Parathyroid adenoma (tissue), 2 donors: Measurements from ENCODE around the gene C1QTNF6.

Experiments
- H2AFZ ChIP-seq: fragments of 300-600 bp; sonication (generic); one replicate; pipeline ENCODE4 v1.7.0; 2017; ENCODE audit warnings: antibody characterized with exemption, mild to moderate bottlenecking
- H3K27ac ChIP-seq: fragments of 300-600 bp; sonication (generic); one replicate; pipeline ENCODE4 v1.7.0; 2017
- H3K27me3 ChIP-seq: fragments of 300-600 bp; sonication (generic); one replicate; pipeline ENCODE4 v1.7.0; 2017; ENCODE audit warnings: low read length; ENCODE audit not compliant: control insufficient read depth, insufficient read depth
- H3K36me3 ChIP-seq: fragments of 300-600 bp; sonication (generic); one replicate; pipeline ENCODE4 v1.7.0; 2017; ENCODE audit warnings: low read length; ENCODE audit not compliant: control insufficient read depth, insufficient read depth
- H3K4me1 ChIP-seq: fragments of 300-600 bp; sonication (generic); one replicate; pipeline ENCODE4 v1.7.0; 2017; ENCODE audit warnings: control low read depth
- H3K4me2 ChIP-seq: fragments of 300-600 bp; sonication (generic); one replicate; pipeline ENCODE4 v1.7.0; 2017; ENCODE audit warnings: low read length
- H3K4me3 ChIP-seq: fragments of 300-600 bp; sonication (generic); one replicate; pipeline ENCODE4 v1.7.0; 2017; ENCODE audit warnings: low read depth, low read length
- H3K79me2 ChIP-seq: fragments of 300-600 bp; sonication (generic); one replicate; pipeline ENCODE4 v1.7.0; 2017; ENCODE audit warnings: control low read depth
- H3K9ac ChIP-seq: fragments of 300-600 bp; sonication (generic); one replicate; pipeline ENCODE4 v1.7.0; 2017; ENCODE audit warnings: mild to moderate bottlenecking
- H3K9me3 ChIP-seq: fragments of 300-600 bp; sonication (generic); one replicate; pipeline ENCODE4 v1.7.0; 2017; ENCODE audit warnings: low read length; ENCODE audit not compliant: control insufficient read depth
- TF ChIP-seq, protein P1 (sequence below): fragments of 300-600 bp; sonication (generic); IDR thresholded peaks from one replicate; pipeline ENCODE4 v1.7.0; 2017; ENCODE audit warnings: antibody characterized with exemption, mild to moderate bottlenecking
- donor health status: primary hyperparathyroidism.

The C1QTNF6 gene

DNA sequence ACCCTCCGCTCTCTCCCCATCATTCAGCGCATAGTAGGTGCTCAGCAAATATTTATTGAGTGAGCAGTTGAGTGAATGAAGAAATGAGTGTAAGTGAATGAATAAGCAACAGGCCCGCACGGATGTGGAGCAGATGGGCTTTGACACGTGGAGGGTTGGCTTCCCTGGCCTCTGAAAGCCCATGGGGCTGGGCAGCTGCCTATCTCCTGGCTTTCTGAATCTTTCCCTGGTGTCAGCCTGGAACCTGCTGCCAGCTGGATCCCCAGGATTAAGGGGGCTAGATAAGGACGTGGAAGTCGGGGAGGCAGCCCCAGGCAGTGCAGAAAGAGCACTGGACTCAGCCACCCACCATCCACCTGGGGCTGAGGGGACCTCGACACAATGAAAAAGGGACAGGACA, 50.9 kb downstream of the C1QTNF6 start:
- Histone ChIP-seq H3K27me3 (no peaks in the 10 kb centered on the region), H3K4me1 (no peaks in the 10 kb centered on the region), H3K36me3 (no peaks in the 10 kb centered on the region), H3K4me3 (no peak overlapping the region), H3K4me2 (no peak overlapping the region), H2AFZ (no peak overlapping the region), H3K9ac (no peak overlapping the region), H3K27ac (no peak overlapping the region), H3K79me2 (no peaks in the 10 kb centered on the region), H3K9me3 (no peaks in the 10 kb centered on the region)
- TF ChIP-seq, protein P1, sequence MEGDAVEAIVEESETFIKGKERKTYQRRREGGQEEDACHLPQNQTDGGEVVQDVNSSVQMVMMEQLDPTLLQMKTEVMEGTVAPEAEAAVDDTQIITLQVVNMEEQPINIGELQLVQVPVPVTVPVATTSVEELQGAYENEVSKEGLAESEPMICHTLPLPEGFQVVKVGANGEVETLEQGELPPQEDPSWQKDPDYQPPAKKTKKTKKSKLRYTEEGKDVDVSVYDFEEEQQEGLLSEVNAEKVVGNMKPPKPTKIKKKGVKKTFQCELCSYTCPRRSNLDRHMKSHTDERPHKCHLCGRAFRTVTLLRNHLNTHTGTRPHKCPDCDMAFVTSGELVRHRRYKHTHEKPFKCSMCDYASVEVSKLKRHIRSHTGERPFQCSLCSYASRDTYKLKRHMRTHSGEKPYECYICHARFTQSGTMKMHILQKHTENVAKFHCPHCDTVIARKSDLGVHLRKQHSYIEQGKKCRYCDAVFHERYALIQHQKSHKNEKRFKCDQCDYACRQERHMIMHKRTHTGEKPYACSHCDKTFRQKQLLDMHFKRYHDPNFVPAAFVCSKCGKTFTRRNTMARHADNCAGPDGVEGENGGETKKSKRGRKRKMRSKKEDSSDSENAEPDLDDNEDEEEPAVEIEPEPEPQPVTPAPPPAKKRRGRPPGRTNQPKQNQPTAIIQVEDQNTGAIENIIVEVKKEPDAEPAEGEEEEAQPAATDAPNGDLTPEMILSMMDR = no peak

DNA sequence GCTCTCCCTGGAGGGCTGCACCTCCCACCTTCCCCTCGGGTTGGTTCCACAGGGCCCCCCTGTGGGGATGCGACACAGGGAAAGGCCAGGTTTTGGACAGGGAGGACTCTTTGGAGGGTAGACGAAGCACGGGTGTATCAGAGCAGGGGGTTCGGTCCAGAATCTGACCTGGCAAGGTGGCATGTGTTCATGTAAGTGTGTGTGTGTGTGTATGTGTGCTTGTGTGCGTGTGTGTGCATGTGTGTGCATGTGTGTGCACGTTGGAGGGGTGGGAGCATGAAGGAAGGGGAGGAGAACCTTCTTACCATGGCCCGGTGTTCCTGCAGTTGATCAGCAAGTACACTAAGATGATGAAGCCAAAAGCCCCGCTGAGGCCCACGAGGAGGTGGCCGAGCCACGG, 53.0 kb downstream of the C1QTNF6 start:
- Histone ChIP-seq H3K27me3 (no peaks in the 10 kb centered on the region), H3K36me3 (no peaks in the 10 kb centered on the region), H2AFZ (no peak overlapping the region), H3K9ac (no peak overlapping the region), H3K4me2 (no peak overlapping the region), H3K9me3 (no peaks in the 10 kb centered on the region), H3K4me3 (no peak overlapping the region), H3K27ac (no peak overlapping the region), H3K4me1 (no peaks in the 10 kb centered on the region), H3K79me2 (no peaks in the 10 kb centered on the region)
- TF ChIP-seq, protein P1 = no peak

DNA sequence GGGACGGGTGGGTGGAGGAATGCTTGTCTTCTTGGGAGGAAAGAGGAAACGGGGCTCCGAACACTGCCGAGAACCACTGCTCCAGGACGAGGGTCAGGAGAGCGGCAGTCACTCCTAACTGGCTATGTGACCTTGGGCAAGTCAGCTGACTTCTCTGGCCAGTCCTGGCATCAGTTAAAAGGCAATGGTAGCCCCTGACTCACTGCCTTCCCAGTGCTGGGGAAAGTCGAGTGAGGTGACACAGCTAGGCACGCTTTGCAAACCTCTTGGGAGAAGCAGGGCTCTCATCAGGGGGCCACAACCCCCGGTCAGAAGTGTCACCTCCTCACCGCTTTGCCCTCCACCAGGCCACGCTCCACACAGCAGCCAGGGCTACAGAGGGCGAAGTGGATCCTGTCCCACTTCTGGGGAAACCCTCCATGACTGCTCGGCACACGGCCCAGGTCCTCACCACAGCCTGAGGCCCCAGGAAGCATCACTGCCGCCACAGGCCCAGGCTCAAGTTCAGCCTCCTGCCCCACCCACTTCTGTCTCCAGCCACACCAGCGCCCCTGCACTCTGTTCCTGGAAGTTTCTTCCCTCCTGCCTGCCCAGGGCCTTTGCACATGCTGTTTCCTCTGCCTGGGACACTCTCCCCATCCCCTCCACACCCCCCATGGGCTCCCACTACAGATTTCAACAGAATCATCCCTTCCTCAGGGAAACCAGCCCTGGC, 54.6 kb downstream of the C1QTNF6 start:
- Histone ChIP-seq H2AFZ (no peak overlapping the region), H3K4me2 (no peak overlapping the region), H3K4me3 (no peak overlapping the region), H3K4me1 (no peaks in the 10 kb centered on the region), H3K9ac (no peak overlapping the region), H3K9me3 (no peaks in the 10 kb centered on the region), H3K79me2 (no peaks in the 10 kb centered on the region), H3K27ac (no peak overlapping the region), H3K27me3 (no peaks in the 10 kb centered on the region), H3K36me3 (no peaks in the 10 kb centered on the region)
- TF ChIP-seq, protein P1 = no peak

DNA sequence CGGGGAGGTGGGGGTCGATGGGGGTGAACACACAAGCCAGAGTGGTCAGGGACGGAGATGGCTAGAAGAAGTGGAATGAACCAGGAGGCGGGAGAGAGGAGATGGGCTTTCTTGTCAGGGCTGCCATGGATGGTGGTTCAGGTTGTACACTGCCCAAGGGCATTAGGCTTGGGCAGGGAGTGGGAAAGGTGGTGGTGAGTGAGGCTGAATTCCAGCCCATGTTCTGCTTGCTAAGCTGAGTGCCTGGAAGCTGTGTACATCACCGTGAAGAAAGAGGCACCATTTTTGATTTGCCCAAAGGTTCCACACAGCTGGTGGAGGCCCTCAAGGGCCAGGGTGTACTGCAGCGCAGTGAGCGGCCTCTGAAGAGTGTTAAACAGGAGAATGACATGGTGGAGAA, 55.3 kb downstream of the C1QTNF6 start:
- Histone ChIP-seq H3K36me3 (no peaks in the 10 kb centered on the region), H3K27ac (no peak overlapping the region), H3K27me3 (no peaks in the 10 kb centered on the region), H3K4me2 (no peak overlapping the region), H3K4me1 (no peaks in the 10 kb centered on the region), H2AFZ (no peak overlapping the region), H3K4me3 (no peak overlapping the region), H3K79me2 (no peaks in the 10 kb centered on the region), H3K9ac (no peak overlapping the region), H3K9me3 (no peaks in the 10 kb centered on the region)
- TF ChIP-seq, protein P1 = no peak
